Raji (cell line): ENCODE results near the gene UXS1.

Source experiments
- POLR2A ChIP-seq: IDR thresholded peaks from 2 replicates; pipeline ENCODE4 v1.6.1; 2011; ENCODE audit warnings: low read depth, low read length, control low read depth; ENCODE audit not compliant: insufficient read depth

Gene UXS1

DNA sequence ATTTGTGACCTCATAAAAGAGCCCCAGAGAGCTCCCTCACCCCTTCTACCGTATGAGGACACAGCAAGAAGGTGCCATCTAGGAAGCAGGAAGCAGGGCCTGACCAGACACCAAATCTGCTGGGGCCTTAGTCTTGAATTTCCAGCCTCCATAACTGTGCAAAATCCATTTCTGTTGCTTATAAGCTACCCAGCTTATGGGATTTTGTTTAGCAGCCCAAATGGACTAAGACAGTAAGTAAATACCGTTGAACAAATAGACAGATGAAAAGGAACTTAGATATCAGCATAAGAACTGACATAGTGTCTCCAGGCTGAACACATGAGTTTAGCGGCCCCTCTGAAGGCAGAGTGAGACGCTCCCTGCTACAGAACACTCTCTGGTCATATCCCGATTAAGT, 130.9 kb downstream of the UXS1 start:
- TF ChIP-seq POLR2A, result no peak

DNA sequence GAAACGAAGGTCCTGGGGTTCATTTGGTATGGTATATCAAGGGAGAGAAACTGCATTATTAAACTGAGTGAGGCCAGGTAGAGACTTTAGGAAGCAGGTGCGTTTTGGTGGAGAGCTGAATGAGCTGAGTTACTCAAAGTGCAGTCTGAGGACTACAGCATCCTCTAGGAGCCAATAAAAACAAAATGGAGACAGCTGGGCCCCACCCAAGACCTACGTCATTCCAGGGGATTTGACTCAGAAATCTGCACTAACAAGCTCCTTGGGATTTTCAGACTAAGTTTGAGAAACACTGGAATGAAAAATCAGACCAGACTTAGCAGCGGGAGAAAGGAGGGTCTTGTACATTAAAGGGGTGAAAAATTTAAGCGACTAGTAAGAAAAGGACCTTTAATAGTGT, 131.5 kb downstream of the UXS1 start:
- no peak for TF ChIP-seq POLR2A

DNA sequence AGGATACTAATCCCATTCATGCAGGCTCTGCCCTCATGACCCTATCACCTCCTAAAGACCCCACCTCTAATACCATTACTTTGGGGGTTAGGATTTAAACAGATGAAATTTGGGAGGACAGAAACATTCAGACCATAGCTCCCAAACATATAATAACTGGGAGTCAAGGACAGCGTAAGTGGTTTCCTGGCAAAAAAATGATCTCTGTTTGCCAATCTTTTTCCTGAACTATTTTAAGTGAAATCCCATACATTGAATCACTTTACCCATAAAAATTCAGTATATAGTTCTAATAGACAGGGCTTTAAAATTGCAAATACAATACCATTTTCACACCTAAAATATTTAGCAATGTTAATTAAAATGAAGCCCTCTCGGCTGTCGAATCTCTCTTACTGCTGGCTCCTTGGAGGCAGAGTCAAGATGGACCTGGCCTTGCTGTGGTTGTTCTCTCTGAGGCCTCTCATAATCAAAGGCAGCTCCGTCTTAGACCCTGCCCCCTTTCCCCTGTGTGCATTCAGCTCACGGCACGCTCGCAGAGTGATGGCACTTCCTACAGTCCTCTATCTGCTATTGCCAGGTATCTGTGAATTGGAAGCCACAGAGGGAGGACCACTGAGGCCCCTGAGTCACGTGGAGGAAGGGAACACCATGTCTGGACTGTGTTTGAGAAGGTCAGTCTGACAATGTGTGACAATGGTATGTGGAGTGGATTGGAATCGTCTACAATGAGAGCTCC, 132.3 kb downstream of the UXS1 start:
- no peak for TF ChIP-seq POLR2A

DNA sequence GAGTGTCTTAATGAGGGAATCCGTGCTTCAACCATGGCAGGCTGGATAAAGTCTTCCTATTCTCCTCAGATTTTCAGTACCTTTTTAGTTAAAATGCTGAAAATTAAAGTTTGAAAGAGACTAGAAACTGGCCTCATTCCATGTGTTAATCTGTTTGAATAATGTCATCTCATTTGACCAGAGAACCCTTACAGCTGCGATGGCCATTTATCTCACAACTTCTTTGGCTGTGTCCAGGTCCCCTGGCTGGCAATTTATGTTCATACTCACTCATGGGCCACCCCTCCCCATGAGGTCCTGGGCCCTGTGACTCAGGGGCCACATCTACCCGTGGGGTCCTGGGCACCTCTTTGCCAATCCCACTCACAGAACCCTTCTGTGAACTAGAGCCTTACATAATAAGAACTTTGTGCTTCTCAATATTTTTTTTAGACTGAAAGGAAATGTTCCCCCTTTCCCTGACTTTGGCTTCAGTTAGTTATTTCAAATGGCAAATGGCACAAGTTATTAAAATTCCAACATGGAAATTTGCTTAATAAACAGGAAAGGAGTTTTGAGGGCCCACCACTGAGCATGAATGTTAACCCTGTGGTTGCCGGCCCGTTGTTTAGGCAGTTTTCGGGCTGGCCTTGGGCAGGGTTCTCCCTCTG, 134.6 kb downstream of the UXS1 start:
- TF ChIP-seq POLR2A, result no peak

DNA sequence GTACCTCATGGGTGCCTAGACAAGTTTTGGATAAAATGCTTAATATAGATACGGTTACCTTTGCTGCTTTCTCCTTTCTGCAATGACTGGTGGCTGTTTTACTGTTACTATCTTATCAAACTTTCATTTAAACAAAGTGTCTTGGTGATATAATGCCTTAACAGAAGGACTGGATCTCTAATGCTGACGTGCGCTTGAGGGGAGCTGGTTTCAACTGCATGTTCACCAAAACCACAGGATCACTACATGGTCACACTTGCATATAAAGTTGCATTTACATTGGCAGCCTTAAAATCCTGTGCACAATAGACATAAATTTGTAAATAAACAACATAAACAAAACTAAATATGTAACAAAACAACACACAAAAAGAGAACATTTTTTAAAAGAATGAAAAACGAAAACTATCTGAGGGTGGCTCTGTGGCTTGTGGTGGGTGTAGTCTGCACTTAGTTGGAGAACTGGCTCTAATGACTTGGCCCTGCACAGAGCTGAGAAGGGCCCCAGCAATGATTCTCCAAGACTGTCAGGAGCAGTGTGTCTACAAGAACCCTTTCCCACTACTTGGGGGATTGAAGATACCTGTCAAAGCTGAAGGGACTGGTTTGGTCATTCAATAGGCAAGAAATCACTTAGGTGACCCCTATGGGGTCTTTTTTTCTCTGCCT, 135.5 kb downstream of the UXS1 start:
- TF ChIP-seq POLR2A, result no peak

DNA sequence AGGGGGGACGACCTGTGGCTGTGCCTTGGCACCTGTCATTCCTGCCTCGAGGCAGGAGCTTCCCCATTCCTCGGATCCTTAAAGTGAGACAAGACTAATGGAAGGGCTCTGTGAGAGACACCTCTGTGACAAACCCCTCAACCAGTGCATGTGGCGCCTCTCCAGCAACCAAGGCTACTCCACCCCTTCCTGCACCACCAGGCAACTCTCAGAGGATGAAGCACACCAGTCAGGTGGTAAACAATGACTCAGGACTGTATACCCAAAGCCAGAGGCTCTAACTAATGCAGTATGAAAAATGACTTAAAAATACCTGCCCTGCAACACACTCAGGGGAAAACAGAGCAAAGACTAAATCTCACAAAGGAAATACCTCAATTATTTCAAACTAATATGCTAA, 136.9 kb downstream of the UXS1 start:
- TF ChIP-seq POLR2A, result no peak

DNA sequence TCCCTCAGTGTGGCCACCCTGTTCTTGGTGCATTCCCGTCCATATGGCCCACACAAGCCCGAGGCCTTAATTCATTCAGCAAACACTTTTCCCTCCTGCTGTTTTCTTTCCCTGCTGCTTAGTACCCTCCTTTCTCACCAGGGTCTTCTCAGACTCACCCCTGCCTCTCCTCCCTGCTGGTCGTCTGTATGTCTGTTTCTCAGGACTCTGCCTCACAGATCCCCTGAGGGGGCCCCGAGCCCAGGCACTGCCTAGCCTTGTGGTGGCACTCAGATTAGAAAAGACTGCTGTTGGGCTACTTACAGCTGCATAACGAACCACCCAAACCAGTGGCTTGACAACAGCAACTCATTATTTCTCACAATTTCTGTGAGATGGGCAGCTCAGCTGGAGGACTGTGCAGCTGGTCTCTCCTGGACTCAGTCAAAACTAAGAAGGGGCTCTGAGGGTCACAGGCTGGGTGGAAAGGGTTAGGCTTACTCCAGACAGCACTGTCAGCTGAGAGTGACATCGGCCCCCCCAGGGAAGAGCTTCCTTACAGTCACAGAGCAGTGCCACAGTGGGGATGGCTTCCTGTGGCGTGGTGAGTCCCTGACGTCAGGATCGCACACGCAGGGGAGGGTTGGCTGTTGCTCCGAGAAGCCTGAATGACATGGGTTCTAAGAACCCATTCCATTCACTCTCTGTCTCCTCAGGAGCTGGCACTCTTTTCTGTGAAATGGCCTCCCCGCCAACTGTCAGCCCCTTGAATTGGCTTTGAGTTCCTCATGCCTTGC, 139.0 kb downstream of the UXS1 start:
- TF ChIP-seq POLR2A, result no peak

DNA sequence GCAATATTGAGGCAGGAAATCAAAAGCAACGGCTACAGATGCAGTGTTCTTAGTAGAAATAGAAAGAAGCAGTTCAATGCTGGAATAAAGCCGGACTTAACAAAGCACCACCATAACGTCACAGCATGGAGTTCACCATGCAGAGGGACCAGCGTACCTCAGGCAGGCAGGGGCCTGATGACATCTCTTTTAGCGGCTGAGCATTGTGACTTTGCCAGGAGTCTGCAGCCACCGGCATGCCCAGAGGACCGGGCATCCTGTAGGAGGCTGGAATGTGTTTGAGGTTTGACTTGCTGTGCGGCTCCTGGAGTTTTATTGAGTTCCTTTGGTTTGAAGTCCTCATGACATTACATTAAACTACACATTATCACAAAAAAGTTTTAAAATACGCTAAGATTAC, 139.8 kb downstream of the UXS1 start:
- no peak for TF ChIP-seq POLR2A

DNA sequence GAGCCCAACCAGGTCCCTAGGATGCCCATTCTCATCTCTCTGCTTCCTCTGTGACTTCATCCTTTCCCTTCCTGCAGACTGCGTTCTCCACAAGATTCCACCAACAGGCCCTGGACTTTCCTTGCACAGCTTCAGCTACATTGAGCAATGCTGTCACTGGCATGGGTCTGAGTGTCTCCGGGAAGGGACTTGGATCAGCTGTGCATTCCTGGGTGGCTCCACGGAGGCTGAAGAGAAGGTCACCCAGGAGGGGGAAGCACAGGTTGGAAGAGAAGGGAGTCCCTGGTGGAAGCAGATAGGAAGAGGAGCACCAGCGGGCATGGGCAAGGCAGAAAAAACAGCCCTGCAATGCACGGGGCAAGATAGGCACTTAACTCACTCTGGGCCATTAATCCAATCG, 140.5 kb downstream of the UXS1 start:
- TF ChIP-seq POLR2A, result no peak

DNA sequence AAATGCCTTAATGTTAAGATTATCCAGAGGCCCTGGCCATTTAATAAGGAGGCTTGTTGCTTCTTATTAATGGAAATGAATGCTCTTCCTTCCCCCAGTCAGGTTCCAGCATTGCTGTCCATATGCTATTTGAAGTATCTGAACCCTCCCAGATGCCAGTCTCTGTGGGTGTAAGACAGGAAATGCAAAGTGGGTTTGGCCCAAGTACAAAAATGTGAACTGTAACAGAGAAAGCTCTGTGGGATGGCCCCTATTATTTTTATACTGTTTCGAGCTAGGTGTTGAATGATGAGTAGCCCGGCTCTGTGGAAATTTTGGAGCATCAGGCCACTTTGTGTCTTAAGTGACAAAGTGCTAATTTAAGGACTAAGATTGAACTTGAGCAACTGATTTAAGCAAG, 141.0 kb downstream of the UXS1 start:
- TF ChIP-seq POLR2A, result no peak

DNA sequence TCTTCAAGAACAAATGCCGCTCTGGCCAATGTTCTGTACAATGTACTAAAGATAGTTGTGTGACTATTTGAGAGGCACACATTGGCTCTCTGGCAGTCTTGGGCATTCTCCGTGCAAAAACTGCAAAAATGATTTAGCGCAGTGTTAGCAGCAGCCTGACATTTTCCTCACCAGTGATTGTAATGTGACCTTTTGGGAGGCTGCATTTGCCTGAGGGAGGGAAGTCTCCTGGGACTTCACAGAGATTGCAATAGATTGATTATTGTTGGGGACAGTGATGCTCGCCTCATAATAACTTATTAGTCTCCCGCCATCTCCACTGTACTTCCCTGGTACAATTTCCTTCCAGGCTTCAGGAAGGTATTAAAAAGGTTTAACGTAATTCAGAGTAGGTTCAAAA, 149.2 kb downstream of the UXS1 start:
- TF ChIP-seq POLR2A, result no peak

DNA sequence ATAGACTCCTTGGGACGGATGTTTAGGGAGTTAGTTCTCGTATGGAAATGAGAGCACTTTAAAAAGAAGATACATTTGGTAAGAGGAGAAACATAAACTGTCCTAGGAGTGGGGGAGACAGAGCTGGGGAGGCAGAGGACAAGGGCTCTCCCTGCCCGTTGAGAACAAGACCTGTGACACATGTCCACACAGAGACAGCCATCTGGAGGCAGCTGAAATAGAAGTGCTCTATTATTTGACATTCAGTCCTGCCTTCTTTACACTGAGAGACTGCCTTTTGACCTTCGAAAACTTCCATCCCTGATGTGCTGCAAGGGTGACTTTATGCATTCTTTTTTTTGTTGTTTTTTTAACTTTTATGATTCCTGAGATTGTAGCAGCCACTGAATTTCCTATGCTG, 150.1 kb downstream of the UXS1 start:
- no peak for TF ChIP-seq POLR2A
